Calu3 (cell line): ENCODE measurements around the gene SLITRK3. TPM values are rescaled to one million over a fixed set of nuclear protein-coding genes. Genes with fewer than 3 reads are reported as not detected.

Experiments
- Bru-seq: library from RNA; stranded (reverse); fragments of 400-500 nt; gene quantifications from one replicate; lab custom pipeline; 2021; lab: Mats Ljungman, UMichigan
- BruChase-seq, 2 experiments: library from RNA; stranded (reverse); fragments of 400-500 nt; gene quantifications; one replicate each; lab custom pipeline; 2021; lab: Mats Ljungman, UMichigan
- BruUV-seq: library from RNA; stranded (reverse); fragments of 400-500 nt; replicated peaks from 2 replicates; lab custom pipeline; 2021; lab: Mats Ljungman, UMichigan
- CTCF ChIA-PET: fragments of 300-600 bp; sonication (Branson Sonifier 250); formaldehyde crosslinking; loops from one replicate; lab custom pipeline; 2022; ENCODE audit warnings: antibody characterized with exemption; lab: Charles Lee
- DNase-seq: peaks from one replicate; pipeline ENCODE4 v3.0.0; 2022
- H3K27ac Mint-ChIP-seq: one replicate; pipeline ENCODE4 v1.8.0; 2022; ENCODE audit warnings: mixed read lengths; ENCODE audit not compliant: unreplicated experiment
- H3K27me3 Mint-ChIP-seq: one replicate; pipeline ENCODE4 v1.8.0; 2022; ENCODE audit warnings: mixed read lengths; ENCODE audit not compliant: unreplicated experiment
- H3K36me3 Mint-ChIP-seq: one replicate; pipeline ENCODE4 v1.8.0; 2022; ENCODE audit warnings: mild to moderate bottlenecking, moderate library complexity, mixed read lengths; ENCODE audit not compliant: insufficient read depth, unreplicated experiment
- H3K4me1 Mint-ChIP-seq: one replicate; pipeline ENCODE4 v1.8.0; 2022; ENCODE audit warnings: mild to moderate bottlenecking, low read depth, mixed read lengths; ENCODE audit not compliant: unreplicated experiment
- H3K4me3 Mint-ChIP-seq: one replicate; pipeline ENCODE4 v1.8.0; 2022; ENCODE audit warnings: mild to moderate bottlenecking, low read depth, moderate library complexity, mixed read lengths; ENCODE audit not compliant: unreplicated experiment
- H3K9me3 Mint-ChIP-seq: one replicate; pipeline ENCODE4 v1.8.0; 2022; ENCODE audit warnings: low read depth, mixed read lengths; ENCODE audit not compliant: unreplicated experiment
- CTCF ChIP-seq: fragments of 200-600 bp; IDR thresholded peaks from one replicate; pipeline ENCODE4 v1.8.0; 2022; ENCODE audit warnings: antibody characterized with exemption; ENCODE audit not compliant: unreplicated experiment
- intact Hi-C: fragments of 100-400 bp; cut with micrococcal nuclease; formaldehyde crosslinking; loops from one replicate; pipeline ENCODE4 v1.10.0; 2022; ENCODE audit not compliant: unreplicated experiment
- long read RNA-seq: library from polyadenylated mRNA; stranded (forward); transcript quantifications from one replicate; pipeline ENCODE4 v2.0.0, GENCODE V29; 2022
- total RNA-seq: library from RNA; stranded (reverse); gene quantifications from 2 replicates; pipeline ENCODE4 v1.2.3, GENCODE V29; 2022

Gene SLITRK3
- total RNA-seq, result not detected in 2 replicates
- percentile 11 among the genes with signal in this experiment for Bru-seq, nascent RNA
- BruChase-seq, experiment 1, labeled RNA remaining after a 6-hour chase, result not detected
- BruChase-seq, experiment 2, labeled RNA remaining after a 2-hour chase, result percentile 15 among the genes with signal in this experiment
- long read RNA-seq, result 0 reads

- Mint-ChIP-seq H3K4me3 (peak within 1 kb of the TSS; percentile 82), H3K27ac (peak within 1 kb of the TSS; percentile 43), H3K36me3 (peaks cover 17% of the 10 kb centered on the region), H3K9me3 (no peaks in the 10 kb centered on the region), H3K27me3 (peaks cover 37% of the 10 kb centered on the region), H3K4me1 (peaks cover 18% of the 10 kb centered on the region)
- no peak for TF ChIP-seq CTCF
- intact Hi-C loops, result no loop called here
- no TSS peak for BruUV-seq
- CTCF ChIA-PET, result interaction anchor here (0.6 to 1.3 kb wide), 5 partner anchors 11 to 1481 kb away, joined by 3 to 10 read pairs (median 3); no protein-coding TSS in a partner anchor
- no peak for DNase-seq
Observed at GRCh38 chr3:165195640-165196576, at the start of gene SLITRK3. Gene SLITRK3, minus strand, starts transcription at chr3:165196384. Its CDS starts 5,554 bp downstream, at chr3:165190830.

- Mint-ChIP-seq H3K27me3 (no peaks in the 10 kb centered on the region), H3K27ac (no peak overlapping the region), H3K9me3 (peaks cover 9% of the 10 kb centered on the region), H3K36me3 (no peaks in the 10 kb centered on the region), H3K4me3 (no peak overlapping the region), H3K4me1 (no peaks in the 10 kb centered on the region)
- BruUV-seq, result no TSS peak
- no peak for DNase-seq
- CTCF ChIA-PET, result no interaction called here
- TF ChIP-seq CTCF, result no peak
- intact Hi-C loops, result no loop called here
Observed at GRCh38 chr3:165243597-165243996, 47.4 kb upstream of the SLITRK3 start.

- CTCF ChIA-PET, result interaction anchor here (0.6 to 0.7 kb wide), 2 partner anchors 566 to 1878 kb away, joined by 3 to 5 read pairs; no protein-coding TSS in a partner anchor
- Mint-ChIP-seq H3K27me3 (no peaks in the 10 kb centered on the region), H3K4me3 (no peak overlapping the region)
Observed at GRCh38 chr3:165233501-165234195, 37.5 kb upstream of the SLITRK3 start.

More at GRCh38 chr3:165233501-165234195, 37.5 kb upstream of the SLITRK3 start:
- Mint-ChIP-seq H3K27ac (no peak overlapping the region), H3K4me1 (no peaks in the 10 kb centered on the region), H3K36me3 (no peaks in the 10 kb centered on the region), H3K9me3 (no peaks in the 10 kb centered on the region)
- intact Hi-C loops, result no loop called here
- BruUV-seq, result no TSS peak
- no peak for TF ChIP-seq CTCF
- DNase-seq, result no peak
